GM18508 (cell line): ENCODE data around the gene BAIAP2L2.
"Not testable (repeated sequence)": the region's sequence is repeated elsewhere in the genome, so short reads cannot be mapped to it uniquely, and the experiment has no call there.

Experiments
- ATAC-seq: cut with Tn5 transposase; IDR thresholded peaks from one replicate; pipeline ENCODE4 v1.9.1; 2021; ENCODE audit warnings: moderate number of reproducible peaks; ENCODE audit not compliant: insufficient read depth, unreplicated experiment

Gene BAIAP2L2

DNA sequence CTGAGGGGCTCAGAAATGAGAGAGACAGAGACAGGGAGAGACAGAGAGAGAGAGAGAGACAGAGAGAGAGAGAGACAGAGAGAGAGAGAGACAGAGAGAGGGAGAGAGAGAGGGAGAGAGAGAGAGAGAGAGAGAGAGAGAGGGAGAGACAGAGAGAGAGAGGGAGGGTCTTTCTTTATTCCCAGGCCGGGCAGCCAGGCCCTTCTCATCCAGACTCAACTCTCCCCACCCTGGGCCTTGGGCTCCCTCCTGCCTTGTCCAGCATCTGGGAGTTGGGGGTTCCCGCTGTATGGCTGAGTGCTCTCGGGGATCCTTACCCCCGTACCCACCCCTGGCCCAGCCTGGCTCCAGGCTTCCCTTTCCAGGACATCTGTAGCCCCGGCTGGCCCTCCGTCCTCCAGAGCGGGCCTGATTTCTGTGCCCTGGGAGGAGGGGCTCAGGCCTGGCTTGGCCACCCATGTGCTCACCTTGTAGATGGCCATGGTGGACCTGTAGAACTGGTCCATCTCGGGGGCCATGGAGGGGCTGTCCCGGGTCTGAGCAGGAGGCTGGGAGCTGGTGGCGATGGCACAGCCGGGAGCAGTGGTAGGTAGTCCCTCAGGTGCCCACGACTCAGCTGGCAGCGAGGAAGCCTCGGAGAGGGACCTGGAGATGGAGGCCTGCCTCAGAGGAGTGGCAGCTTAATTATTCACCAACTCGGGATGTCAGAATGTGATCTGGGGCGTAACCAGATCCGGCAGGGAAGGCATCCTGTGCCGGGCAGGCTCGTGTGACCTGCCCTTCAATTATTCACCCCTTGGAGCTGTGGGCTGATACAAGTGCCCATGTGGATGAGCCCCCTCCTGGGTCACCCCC, at the start of gene BAIAP2L2:
Gene BAIAP2L2, minus strand, starts transcription at position 677 of the 855 bp plus-strand sequence. Its CDS starts 159 bp downstream, at position 518.
- no peak for ATAC-seq

DNA sequence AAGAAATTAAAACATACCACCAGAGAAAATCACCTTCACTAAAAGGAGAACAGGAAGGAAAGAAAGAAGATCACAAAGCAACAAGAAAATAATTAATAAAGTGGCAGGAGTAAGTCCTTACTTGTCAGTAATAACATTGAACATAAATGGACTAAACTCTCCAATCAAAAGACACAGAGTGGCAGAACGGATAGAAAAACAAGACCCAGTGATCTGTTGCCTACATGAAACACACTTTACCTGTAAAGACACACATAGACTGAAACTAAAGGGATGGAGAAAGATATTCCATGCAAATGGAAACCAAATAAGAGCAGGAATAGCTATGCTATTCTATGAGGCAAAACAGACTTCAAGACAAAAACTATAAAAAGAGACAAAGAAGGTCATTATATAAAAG, 45.2 kb upstream of the BAIAP2L2 start:
- ATAC-seq: no peak

DNA sequence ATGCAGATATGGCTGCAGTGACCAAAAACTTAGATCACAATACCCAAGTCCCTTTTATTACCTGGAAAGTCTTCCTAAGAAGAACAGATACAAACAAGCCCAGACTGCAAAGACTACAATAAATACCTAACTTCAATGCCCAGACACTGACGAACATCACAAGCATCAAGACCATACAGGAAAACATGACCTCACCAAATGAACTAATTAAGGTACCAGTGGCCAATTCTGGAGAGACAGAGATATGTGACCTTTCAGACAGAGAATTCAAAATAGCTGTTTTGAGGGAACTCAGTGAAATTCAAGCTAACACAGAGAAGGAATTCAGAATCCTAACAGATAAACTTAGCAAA, 44.1 kb upstream of the BAIAP2L2 start:
- ATAC-seq: not testable (repeated sequence)

DNA sequence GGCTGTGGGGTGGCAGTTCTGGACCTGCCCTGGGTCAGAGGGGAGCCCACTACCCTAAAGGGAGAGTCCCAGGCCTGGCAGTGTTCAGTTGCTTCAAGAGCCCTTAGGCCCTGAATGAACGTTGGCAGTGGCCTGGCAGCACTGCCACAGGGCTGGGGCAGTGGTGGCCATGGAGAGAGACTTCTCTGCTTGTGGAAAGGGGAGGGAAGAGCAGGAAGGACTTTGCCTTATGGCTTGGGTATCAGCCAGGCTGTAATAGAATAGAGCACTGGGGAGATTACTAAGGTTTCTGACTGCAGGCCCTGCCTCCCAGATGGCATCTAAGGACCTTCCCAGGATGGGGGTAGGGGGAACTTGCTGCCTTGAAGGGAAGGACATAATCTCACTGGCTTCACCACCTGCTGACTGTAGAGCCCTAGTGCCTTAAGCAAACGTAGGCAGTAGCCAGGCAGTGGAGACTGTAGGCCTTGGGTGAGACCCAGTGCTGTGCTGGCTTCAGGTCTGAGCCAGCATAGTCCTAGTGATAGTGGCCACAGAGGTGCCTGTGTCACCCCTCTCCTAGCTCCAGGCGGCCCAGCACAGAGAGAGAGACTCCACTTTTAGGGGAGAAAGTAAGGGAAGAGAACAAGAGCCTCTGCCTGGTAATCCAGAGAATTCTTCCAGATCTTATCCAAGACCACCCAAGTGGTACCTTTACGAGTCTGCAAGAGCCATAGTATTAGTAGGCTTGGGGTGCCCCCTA, 43.5 kb upstream of the BAIAP2L2 start:
- no peak for ATAC-seq

- ATAC-seq: no peak
These were observed 40.6 kb upstream of the BAIAP2L2 start for GRCh38 chr22:38151126-38151500.

GRCh38 chr22:38148245-38148644, 37.8 kb upstream of the BAIAP2L2 start:
- ATAC-seq: no peak

DNA sequence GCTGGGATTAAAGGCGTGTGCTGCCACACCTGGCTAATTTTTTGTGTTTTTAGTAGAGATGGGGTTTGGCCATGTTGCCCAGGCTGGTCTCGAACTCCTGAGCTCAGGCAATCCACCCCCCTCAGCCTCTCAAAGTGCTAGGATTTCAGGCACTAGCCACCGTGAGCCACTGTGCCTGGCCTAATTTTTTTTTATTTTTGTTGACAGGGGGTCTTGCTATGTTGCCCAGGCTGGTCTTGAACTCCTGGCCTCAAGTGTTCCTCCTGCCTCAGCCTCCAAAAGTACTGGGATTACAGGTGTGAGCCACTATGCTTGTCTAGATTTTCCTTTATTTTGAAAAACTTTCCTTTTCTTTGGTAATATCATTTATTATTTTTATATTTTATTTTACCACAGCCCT, 35.7 kb upstream of the BAIAP2L2 start:
- not testable (repeated sequence) for ATAC-seq

GRCh38 chr22:38144025-38144405, 33.5 kb upstream of the BAIAP2L2 start:
- no peak for ATAC-seq

DNA sequence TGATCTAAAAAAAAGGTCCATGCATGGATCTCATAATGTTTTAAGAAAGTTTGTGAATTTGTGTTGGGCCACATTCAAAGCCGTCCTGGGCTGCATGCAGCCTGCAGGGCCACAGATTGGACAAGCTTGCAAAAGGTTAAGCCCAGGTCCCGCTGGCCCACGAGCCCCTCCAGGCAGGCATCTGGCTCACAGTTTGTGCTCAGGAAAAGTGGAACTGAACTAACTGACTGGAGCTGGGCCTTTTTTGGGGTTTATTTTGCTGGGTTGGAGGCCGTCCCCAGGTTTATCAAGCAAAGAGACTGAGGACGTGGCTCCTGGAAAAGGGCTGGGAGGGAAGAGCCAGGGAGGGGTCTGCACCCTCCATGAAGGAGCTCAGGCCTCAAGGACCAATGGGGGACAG, 32.1 kb upstream of the BAIAP2L2 start:
- no peak for ATAC-seq

- no peak for ATAC-seq
These were observed 30.9 kb upstream of the BAIAP2L2 start for GRCh38 chr22:38141217-38141973.

DNA sequence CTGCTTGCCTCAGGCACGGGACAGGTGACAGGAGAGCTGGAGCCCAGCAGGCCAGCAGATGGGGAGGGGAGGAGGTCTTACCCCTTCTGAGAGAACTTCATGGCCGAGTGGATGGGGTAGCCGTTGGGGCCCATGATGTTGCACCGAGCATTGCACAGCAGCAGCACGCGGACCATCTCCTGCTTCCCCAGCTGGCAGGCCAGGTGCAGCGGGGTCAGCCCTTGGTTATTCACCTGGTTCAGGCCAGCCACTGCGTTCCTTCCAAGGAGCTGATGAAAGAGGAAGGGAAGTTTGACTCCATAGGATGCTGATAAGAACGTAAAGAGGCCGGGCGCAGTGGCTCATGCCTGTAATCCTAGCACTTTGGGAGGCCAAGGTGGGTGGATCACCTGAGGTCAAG, 29.4 kb upstream of the BAIAP2L2 start:
- ATAC-seq: no peak

DNA sequence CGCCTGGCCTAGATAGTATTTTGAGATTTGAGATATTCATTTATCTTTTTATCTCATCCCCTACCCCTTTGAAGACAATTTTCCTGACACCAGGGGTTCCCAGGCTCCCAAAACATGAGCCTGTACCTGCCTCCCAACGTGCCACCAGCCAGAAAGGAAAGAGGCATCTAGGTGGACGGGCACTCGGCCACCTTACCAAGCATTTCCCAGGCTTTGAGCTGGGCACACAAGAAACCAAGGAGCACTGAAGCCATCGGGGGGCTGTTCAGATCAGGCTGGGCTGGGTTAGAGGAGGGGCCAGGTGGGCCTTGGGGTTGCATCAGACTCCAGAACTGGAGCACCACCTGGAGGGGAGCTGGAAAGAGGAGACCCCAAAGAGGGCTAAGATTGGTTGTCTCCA, 28.5 kb upstream of the BAIAP2L2 start:
- no peak for ATAC-seq

GRCh38 chr22:38137876-38138687, 27.6 kb upstream of the BAIAP2L2 start:
- ATAC-seq: no peak

DNA sequence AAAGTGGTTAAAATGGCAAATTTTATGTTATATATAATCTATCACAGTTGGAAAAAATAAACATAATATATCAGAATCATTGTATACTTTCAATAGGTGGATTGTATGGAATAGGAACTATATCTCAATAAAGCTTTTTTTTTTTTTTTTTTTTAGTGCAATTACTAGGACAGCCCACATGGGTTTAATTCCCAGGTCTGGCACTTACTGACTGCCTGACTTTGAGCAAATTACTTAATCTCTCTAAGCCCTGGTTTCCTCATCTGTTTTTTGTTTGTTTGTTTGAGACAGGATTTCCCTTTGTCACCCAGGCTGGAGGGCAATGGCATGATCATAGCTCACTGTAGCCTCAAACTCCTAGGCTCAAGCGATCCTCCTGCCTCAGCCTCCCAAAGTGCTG, 26.1 kb upstream of the BAIAP2L2 start:
- ATAC-seq: no peak

- ATAC-seq: no peak
These were observed 24.7 kb upstream of the BAIAP2L2 start for GRCh38 chr22:38135133-38135706.

GRCh38 chr22:38133331-38133730, 22.8 kb upstream of the BAIAP2L2 start:
- no peak for ATAC-seq

DNA sequence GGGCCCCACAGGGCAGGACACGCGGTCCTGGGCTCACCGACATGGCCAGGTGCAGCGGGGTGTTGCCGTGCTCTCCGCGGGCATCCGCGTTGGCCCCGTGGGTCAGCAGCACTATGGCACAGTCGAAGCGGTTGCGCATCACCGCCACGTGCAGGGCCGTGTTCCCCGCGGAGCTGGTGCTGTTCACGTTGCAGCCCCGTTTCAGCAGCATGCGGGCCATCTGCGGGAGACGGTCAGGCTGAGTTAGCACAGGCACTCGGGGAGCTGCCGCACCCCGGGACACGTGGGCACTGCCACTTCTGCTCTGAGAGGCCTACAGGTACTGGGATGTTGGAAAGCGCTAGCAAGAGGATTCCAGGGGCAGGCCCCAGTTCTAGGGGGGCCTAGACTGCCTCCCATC, 22.3 kb upstream of the BAIAP2L2 start:
- no peak for ATAC-seq

- no peak for ATAC-seq
These were observed 21.7 kb upstream of the BAIAP2L2 start for GRCh38 chr22:38132136-38132535.

- no peak for ATAC-seq
These were observed 20.9 kb upstream of the BAIAP2L2 start for GRCh38 chr22:38131399-38131798.

DNA sequence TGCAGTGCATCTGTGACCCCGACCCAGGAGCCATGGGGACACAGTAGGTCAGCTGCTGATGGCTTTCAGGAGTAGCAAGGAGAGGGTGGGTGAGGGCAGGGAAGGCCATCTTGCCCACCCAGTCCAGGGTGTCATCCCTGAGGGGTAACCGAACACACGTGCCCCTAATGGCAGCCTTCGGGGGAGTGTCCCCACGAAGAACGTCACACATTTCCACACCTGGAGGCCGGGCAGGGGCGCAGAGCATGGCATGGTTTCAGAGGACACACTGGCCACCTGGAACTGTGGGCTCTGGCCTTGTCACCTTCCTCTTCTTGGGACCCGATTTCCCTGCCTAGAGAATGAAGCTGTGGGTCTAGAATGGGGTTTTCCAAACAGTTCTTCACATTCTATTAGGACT, 19.4 kb upstream of the BAIAP2L2 start:
- ATAC-seq: no peak
